HepG2 (cell line): ENCODE measurements around the gene RDH13. TPM values are rescaled to one million over a fixed set of nuclear protein-coding genes. Genes with fewer than 3 reads are reported as not detected.

ENCODE experiments used
- ATAC-seq: fragments of 200-7000 bp; cut with Tn5 transposase; 3 replicates; pipeline ENCODE4 v1.9.1; 2020; ENCODE audit warnings: mild to moderate bottlenecking, moderate library complexity
- BruUV-seq: library from RNA; stranded (reverse); fragments of 400-500 nt; replicated peaks from 2 replicates; lab custom pipeline; 2021; lab: Mats Ljungman, UMichigan
- CTCF ChIA-PET: fragments of 300-600 bp; formaldehyde crosslinking; extraction: SDS; loops from one replicate; lab custom pipeline; 2021; ENCODE audit warnings: low total read pairs, inconsistent platforms, low intra/inter-chr PET ratio; lab: Yijun Ruan, JAX
- POLR2A ChIA-PET: fragments of 350-600 bp; sonication (Branson Sonifier 250); formaldehyde crosslinking; loops from one replicate; lab custom pipeline; 2020; ENCODE audit warnings: antibody characterized with exemption, inconsistent platforms; lab: Yijun Ruan, JAX
- DNase-seq: peaks from one replicate; pipeline ENCODE4 v3.0.0-alpha.2; 2015; ENCODE audit warnings: low spot score
- FAIRE-seq: peaks from 3 replicates; lab custom pipeline; 2011; peaks lifted over from hg19 to GRCh38; lab: Jason Lieb, UNC
- H2AFZ ChIP-seq: one replicate; pipeline ENCODE4 v1.6.1; 2011; ENCODE audit warnings: low read length, inconsistent platforms
- H3K27ac ChIP-seq: fragments of 300-600 bp; 3 replicates; pipeline ENCODE4 v1.8.0; 2011; ENCODE audit warnings: mixed run types, mild to moderate bottlenecking, mixed read lengths, low read length, inconsistent platforms; ENCODE audit not compliant: insufficient read depth; ENCODE audit errors: extremely low read length
- H3K27me3 ChIP-seq, 2 experiments: fragments of 200-600 bp in 1 of 2; 2 replicates in 1 of 2; 3 replicates in 1 of 2; pipeline versions ENCODE4 v1.6.0 to v1.8.0; 2011; ENCODE audit warnings: low read length in 2 of 2, mild to moderate bottlenecking in 2 of 2, moderate library complexity in 2 of 2, inconsistent platforms in 1 of 2; ENCODE audit not compliant: insufficient read depth in 2 of 2, control insufficient read depth in 1 of 2
- H3K36me3 ChIP-seq, 2 experiments: fragments of 200-600 bp in 1 of 2; replicated peaks in 1 of 2; 2 replicates in 1 of 2; 3 replicates in 1 of 2; pipeline versions ENCODE4 v1.5.1 to v1.8.0; 2011; ENCODE audit warnings: low read length in 2 of 2, inconsistent platforms in 1 of 2; ENCODE audit not compliant: insufficient read depth in 2 of 2, control insufficient read depth in 1 of 2
- H3K4me1 ChIP-seq: 2 replicates; pipeline ENCODE4 v1.5.1; 2012; ENCODE audit warnings: low read length, inconsistent platforms; ENCODE audit not compliant: insufficient read depth
- H3K4me2 ChIP-seq: 2 replicates; pipeline ENCODE4 v1.6.0; 2011; ENCODE audit warnings: low read depth, low read length, inconsistent platforms
- H3K4me3 ChIP-seq, 3 experiments: fragments of 200-600 bp in 1 of 3; sonication (generic), shearing (Covaris generic) in 1 of 3; replicated peaks in 1 of 3; 2 replicates each; pipeline ENCODE4 v1.5.1; 2011 to 2016; ENCODE audit warnings: low read length in 3 of 3, inconsistent platforms in 2 of 3, low read depth in 2 of 3, mild to moderate bottlenecking in 2 of 3, control low read depth in 1 of 3, mixed read lengths in 1 of 3; ENCODE audit not compliant: insufficient read depth in 1 of 3
- H3K79me2 ChIP-seq: one replicate; pipeline ENCODE4 v1.6.1; 2011; ENCODE audit warnings: low read length, inconsistent platforms; ENCODE audit not compliant: insufficient read depth
- H3K9ac ChIP-seq: 2 replicates; pipeline ENCODE4 v1.6.0; 2011; ENCODE audit warnings: mild to moderate bottlenecking, low read depth, low read length, inconsistent platforms; ENCODE audit not compliant: insufficient read depth
- H3K9me3 ChIP-seq: 2 replicates; pipeline ENCODE4 v1.5.1; 2012; ENCODE audit warnings: mild to moderate bottlenecking, low read length
- H4K20me1 ChIP-seq: 2 replicates; pipeline ENCODE4 v1.6.0; 2011; ENCODE audit warnings: inconsistent platforms, mild to moderate bottlenecking, low read length, moderate library complexity; ENCODE audit not compliant: insufficient read depth
- HINFP ChIP-seq: sonication (generic); formaldehyde crosslinking; IDR thresholded peaks from 2 replicates; pipeline ENCODE4 v1.4.0; 2020; ENCODE audit warnings: low read depth, mild to moderate bottlenecking, missing genetic modification reagents
- HNRNPH1 ChIP-seq: fragments of 200-400 bp; formaldehyde crosslinking; optimal IDR thresholded peaks from 2 replicates; pipeline ENCODE3; 2017; ENCODE audit warnings: mild to moderate bottlenecking, low read depth, low read length
- KDM4B ChIP-seq: sonication (generic); formaldehyde crosslinking; IDR thresholded peaks from 2 replicates; pipeline ENCODE4 v1.4.0; 2020; ENCODE audit warnings: missing genetic modification reagents
- MATR3 ChIP-seq: sonication (generic); formaldehyde crosslinking; IDR thresholded peaks from 2 replicates; pipeline ENCODE4 v1.4.0; 2020; ENCODE audit warnings: missing genetic modification reagents
- RFX3 ChIP-seq: IDR thresholded peaks from 2 replicates; pipeline ENCODE4 v1.6.1; 2016; ENCODE audit warnings: missing biosample characterization, missing genetic modification reagents
- ZNF468 ChIP-seq: sonication (generic); formaldehyde crosslinking; IDR thresholded peaks from 2 replicates; pipeline ENCODE4 v1.8.0; 2022; ENCODE audit warnings: mild to moderate bottlenecking, moderate library complexity, missing genetic modification reagents
- ZNF558 ChIP-seq: sonication (generic); formaldehyde crosslinking; IDR thresholded peaks from 2 replicates; pipeline ENCODE4 v1.9.0; 2022; ENCODE audit warnings: mild to moderate bottlenecking, missing genetic modification reagents, borderline replicate concordance
- WGBS: methylation state at CpG from one replicate; pipeline ENCODE4 v1.1.6; 2017; ENCODE audit warnings: low lambda C conversion rate; 5-methylcytosine and 5-hydroxymethylcytosine counted together
- in situ Hi-C: cut with HindIII; loops from 2 replicates; pipeline ENCODE4 v1.10.0; 2017; ENCODE audit warnings: low pct_unique_long_range_greater_than_20kb; ENCODE audit not compliant: extremely low pct_ligation_motif_present
- intact Hi-C: fragments of 100-400 bp; cut with micrococcal nuclease; formaldehyde crosslinking; loops from one replicate; pipeline ENCODE4 v1.10.0; 2022; ENCODE audit not compliant: unreplicated experiment
- polyA plus RNA-seq, 8 experiments: library from polyadenylated mRNA; depleted of rRNA in 3 of 8; stranded (reverse) in 7 of 8; unstranded in 1 of 8; fragments of >200 nt; fragmentation: Illumina TruSeq in 4 of 8; extraction: Trizol in 4 of 8; gene quantifications; 2 replicates each; pipeline versions ENCODE4 v1.2.1 to v1.2.3, GENCODE V29; 2011 to 2016; ENCODE audit warnings: low read depth in 4 of 8, missing spikeins in 1 of 8, mixed read lengths in 1 of 8; ENCODE audit not compliant: insufficient read depth in 1 of 8
- total RNA-seq, 5 experiments: library from RNA; depleted of rRNA; stranded (reverse); fragments of >200 nt; fragmentation: Illumina TruSeq; extraction: Trizol; gene quantifications; 2 replicates each; pipeline ENCODE4 v1.2.3, GENCODE V29; 2016; ENCODE audit warnings: low read depth in 1 of 5
- TF ChIP-seq, protein P1 (sequence below): sonication (generic); formaldehyde crosslinking; IDR thresholded peaks from 2 replicates; pipeline ENCODE4 v1.4.0; 2020; ENCODE audit warnings: missing genetic modification reagents, low read depth, mild to moderate bottlenecking, borderline replicate concordance
- TF ChIP-seq, protein P2 (sequence below), 2 experiments: sonication (generic) in 1 of 2; formaldehyde crosslinking in 1 of 2; IDR thresholded peaks; 2 replicates each; pipeline versions ENCODE4 v1.5.1 to v1.6.1; 2011 to 2020; ENCODE audit warnings: borderline replicate concordance in 1 of 2, low read depth in 1 of 2, low read length in 1 of 2, mild to moderate bottlenecking in 1 of 2, missing genetic modification reagents in 1 of 2, moderate library complexity in 1 of 2
- TF ChIP-seq, protein P3 (sequence below), 2 experiments: fragments of 450-650 bp in 1 of 2; sonication (generic) in 1 of 2; formaldehyde crosslinking in 1 of 2; IDR thresholded peaks; 2 replicates each; pipeline versions ENCODE4 v1.6.1 to v1.8.0; 2016 to 2022; ENCODE audit warnings: antibody characterized with exemption in 1 of 2, mild to moderate bottlenecking in 1 of 2, missing genetic modification reagents in 1 of 2

Gene RDH13
- total and polyA plus RNA-seq, 2 of the 13 experiments (the other 11 are each of a cell fraction or from before 2014, with no cell fraction given): 13.4 to 21.5 TPM

DNA sequence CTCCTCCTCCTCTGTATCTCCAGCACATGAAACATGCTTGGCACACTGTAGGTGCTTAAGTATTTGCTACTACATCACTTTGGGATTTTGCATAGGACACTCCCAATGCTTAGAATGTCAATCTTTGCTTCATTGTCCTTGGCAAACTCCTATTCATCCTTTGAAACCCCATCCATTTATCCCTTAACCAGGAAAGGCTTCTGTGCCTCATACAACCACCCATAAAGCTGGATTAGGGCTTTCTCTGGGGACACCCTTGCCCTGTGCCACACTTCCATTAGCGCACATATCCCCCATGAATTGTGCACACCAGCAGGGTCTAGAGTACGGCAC lies 6.9 kb upstream of the RDH13 start:
- intact Hi-C loops (no loop called here), in situ Hi-C loops (no loop called here)
- BruUV-seq: no TSS peak
- WGBS: 27% methylated on average over 2 of the region's 2 CpGs
- Histone ChIP-seq H3K4me1 (peaks cover 15% of the 10 kb centered on the region), H3K79me2 (no peaks in the 10 kb centered on the region), H4K20me1 (no peaks in the 10 kb centered on the region), H3K9ac (no peak overlapping the region), H3K4me2 (peak overlapping the region; percentile 64; the same call in 1 of the 2 replicates), H3K4me3 (no peak overlapping the region), H3K27me3 (peaks cover 2 to 35% of the 10 kb centered on the region in 2 experiments), H3K36me3 (no peaks in the 10 kb centered on the region), H2AFZ (no peak overlapping the region), H3K27ac (no peak overlapping the region), H3K9me3 (no peaks in the 10 kb centered on the region)
- FAIRE-seq: no peak
- no peak for ATAC-seq
- CTCF ChIA-PET: no interaction called here
- POLR2A ChIA-PET: interaction anchor here (1.5 kb wide), 1 partner anchor 10 kb away, joined by 11 read pairs; no protein-coding TSS in a partner anchor
- DNase-seq: no peak
- TF ChIP-seq, protein P1, sequence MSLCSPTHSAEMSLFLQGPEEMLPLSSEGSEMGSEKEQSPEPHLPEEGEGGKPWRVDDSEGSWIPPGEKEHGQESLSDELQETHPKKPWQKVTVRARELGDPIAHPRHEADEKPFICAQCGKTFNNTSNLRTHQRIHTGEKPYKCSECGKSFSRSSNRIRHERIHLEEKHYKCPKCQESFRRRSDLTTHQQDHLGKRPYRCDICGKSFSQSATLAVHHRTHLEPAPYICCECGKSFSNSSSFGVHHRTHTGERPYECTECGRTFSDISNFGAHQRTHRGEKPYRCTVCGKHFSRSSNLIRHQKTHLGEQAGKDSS: no peak
- TF ChIP-seq HINFP (CRISPR knock-in tag) (no peak), RFX3 (CRISPR knock-in tag) (no peak), MATR3 (CRISPR knock-in tag) (no peak), HNRNPH1 (no peak), KDM4B (CRISPR knock-in tag) (no peak), ZNF558 (CRISPR knock-in tag) (no peak), ZNF468 (CRISPR knock-in tag) (no peak)
- TF ChIP-seq, protein P2, sequence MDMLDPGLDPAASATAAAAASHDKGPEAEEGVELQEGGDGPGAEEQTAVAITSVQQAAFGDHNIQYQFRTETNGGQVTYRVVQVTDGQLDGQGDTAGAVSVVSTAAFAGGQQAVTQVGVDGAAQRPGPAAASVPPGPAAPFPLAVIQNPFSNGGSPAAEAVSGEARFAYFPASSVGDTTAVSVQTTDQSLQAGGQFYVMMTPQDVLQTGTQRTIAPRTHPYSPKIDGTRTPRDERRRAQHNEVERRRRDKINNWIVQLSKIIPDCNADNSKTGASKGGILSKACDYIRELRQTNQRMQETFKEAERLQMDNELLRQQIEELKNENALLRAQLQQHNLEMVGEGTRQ (IDR thresholded peaks at IDR 0.05; ENCODE audit: low read depth, low read length): no peak
- TF ChIP-seq, protein P2 (CRISPR knock-in tag; IDR thresholded peaks at IDR 0.05; ENCODE audit: borderline replicate concordance): no peak
- TF ChIP-seq, protein P3, sequence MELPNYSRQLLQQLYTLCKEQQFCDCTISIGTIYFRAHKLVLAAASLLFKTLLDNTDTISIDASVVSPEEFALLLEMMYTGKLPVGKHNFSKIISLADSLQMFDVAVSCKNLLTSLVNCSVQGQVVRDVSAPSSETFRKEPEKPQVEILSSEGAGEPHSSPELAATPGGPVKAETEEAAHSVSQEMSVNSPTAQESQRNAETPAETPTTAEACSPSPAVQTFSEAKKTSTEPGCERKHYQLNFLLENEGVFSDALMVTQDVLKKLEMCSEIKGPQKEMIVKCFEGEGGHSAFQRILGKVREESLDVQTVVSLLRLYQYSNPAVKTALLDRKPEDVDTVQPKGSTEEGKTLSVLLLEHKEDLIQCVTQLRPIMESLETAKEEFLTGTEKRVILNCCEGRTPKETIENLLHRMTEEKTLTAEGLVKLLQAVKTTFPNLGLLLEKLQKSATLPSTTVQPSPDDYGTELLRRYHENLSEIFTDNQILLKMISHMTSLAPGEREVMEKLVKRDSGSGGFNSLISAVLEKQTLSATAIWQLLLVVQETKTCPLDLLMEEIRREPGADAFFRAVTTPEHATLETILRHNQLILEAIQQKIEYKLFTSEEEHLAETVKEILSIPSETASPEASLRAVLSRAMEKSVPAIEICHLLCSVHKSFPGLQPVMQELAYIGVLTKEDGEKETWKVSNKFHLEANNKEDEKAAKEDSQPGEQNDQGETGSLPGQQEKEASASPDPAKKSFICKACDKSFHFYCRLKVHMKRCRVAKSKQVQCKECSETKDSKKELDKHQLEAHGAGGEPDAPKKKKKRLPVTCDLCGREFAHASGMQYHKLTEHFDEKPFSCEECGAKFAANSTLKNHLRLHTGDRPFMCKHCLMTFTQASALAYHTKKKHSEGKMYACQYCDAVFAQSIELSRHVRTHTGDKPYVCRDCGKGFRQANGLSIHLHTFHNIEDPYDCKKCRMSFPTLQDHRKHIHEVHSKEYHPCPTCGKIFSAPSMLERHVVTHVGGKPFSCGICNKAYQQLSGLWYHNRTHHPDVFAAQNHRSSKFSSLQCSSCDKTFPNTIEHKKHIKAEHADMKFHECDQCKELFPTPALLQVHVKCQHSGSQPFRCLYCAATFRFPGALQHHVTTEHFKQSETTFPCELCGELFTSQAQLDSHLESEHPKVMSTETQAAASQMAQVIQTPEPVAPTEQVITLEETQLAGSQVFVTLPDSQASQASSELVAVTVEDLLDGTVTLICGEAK (IDR thresholded peaks at IDR 0.05): no peak
- TF ChIP-seq, protein P3 (CRISPR knock-in tag; IDR thresholded peaks at IDR 0.05): no peak
